ENCODE measurements around the gene ABI3BP. TPM values are rescaled to one million over a fixed set of nuclear protein-coding genes. Genes with fewer than 3 reads are reported as not detected.

ABI3BP gene
- total RNA-seq, 1 experiment from 2014 or later = not detected

DNA sequence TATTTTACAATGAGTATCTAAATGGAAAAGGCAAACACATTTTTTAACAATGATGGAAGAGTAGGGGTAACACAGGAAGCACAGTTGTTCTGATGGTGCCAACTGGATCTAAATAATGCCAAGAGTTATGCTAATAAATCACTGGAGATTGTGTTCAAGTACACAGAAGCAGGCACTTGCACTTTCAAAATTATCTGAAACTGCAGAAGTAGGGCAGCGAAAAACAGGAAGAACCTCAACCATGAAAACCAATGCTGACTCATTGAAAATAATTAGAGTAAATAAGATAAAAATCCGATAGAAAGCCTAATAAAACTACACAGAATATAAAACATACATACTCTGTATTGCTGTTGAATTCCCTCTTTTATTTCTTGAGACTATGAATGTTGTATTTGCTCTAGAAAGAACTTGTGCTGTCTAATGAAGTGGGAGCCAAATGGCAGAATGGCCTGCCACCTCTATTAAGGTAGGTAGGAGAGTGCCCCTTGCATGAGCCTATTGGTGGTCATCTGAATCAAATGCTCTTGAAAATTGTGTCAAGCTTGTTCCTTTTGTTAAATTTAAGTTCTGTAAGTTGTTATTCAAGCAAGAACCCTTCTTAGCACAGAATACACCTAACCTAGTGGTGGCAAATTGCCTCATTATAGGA lies 93.7 kb downstream of the ABI3BP start:
- DNase-seq (ENCODE audit: low spot score) = no peak
- in situ Hi-C loops (cut with HindIII; ENCODE audit: low sequenced_read_pairs) = no loop called here

DNA sequence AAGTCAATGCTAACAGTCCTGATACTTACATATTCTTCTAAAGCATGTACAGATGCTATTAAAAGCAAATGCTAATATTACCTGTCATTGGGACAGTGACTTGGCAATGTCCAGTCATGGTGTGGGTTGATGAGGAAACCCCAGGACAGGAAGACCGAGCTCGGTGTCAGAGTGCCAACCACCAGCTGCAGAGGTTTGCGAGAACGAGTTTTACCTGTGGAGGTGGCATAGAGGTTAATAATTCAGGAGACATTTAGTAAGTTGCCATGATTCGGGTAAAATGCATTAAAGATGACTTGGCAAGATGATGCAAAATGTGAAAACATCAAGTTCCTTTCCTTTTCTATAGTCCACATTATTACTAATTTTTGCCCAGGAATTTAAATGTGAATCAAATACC lies 94.5 kb downstream of the ABI3BP start:
- in situ Hi-C loops (cut with HindIII; ENCODE audit: low sequenced_read_pairs) = no loop called here
- DNase-seq (ENCODE audit: low spot score) = no peak

DNA sequence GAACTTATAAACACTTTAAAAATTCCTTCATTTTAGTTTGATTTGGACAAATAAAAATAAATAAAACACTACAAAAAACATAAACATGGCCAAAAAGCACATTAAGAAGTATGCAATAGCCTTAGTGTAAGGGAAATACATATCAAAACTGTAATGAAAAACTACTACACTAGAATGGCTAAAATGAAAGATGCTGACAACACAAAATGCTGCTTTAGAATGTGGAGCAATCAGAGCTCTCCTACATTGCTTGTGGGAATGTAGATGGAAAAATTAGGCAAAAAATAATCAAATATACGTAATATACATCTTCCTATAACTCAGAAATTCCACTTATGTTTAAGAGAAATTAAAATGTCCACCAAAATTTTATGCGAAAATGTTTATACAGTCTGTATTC lies 96.2 kb downstream of the ABI3BP start:
- DNase-seq (ENCODE audit: low spot score) = no peak
- in situ Hi-C loops (cut with HindIII; ENCODE audit: low sequenced_read_pairs) = no loop called here

DNA sequence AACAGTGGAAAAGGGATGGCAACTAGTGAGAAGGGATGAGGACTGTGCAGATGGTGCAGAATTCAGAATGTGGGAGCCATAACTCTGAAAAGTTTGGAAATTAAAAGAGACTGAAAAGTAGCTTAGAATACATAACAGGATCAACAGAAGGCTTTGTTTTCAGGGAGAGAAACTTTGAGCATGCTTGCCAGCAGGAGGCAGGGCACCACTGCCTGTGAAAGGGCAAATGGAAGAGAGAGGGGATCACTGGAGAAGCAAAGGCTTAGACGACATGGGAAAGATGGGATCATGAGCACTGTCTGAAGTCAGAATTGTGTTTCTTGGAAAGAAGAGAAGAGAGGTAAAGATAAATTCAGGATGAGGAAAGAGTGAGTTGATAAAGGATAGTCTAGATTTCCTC lies 99.6 kb downstream of the ABI3BP start:
- in situ Hi-C loops (cut with HindIII; ENCODE audit: low sequenced_read_pairs) = no loop called here
- DNase-seq (ENCODE audit: low spot score) = no peak

GRCh38 chr3:100893108-100893507 lies 100.1 kb downstream of the ABI3BP start:
- in situ Hi-C loops (cut with HindIII; ENCODE audit: low sequenced_read_pairs) = no loop called here
- DNase-seq (ENCODE audit: low spot score) = no peak

- DNase-seq (ENCODE audit: low spot score) = no peak
- in situ Hi-C loops (cut with HindIII; ENCODE audit: low sequenced_read_pairs) = no loop called here
These were observed 101.4 kb downstream of the ABI3BP start for GRCh38 chr3:100891827-100892226.

DNA sequence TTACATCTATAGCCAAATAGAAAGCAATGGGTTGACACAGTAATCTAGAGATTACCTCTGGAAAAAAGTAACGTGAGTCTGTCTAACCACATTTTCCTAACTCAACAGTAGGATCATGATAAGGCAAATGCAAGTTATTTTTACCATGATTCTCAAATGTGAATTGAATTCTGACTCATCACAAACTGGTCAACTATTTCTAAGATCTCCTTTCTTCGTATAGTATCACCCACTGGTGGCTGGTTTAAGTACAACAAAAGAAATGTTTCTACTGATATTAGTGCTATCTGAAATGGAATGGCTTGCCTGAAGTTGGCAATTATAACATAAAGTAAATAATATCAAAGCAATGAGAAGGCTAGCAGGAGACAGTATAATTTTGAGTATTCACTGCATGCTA lies 102.2 kb downstream of the ABI3BP start:
- no peak for DNase-seq (ENCODE audit: low spot score)
- in situ Hi-C loops (cut with HindIII; ENCODE audit: low sequenced_read_pairs) = no loop called here

- in situ Hi-C loops (cut with HindIII; ENCODE audit: low sequenced_read_pairs) = no loop called here
- no peak for DNase-seq (ENCODE audit: low spot score)
These were observed 104.3 kb downstream of the ABI3BP start for GRCh38 chr3:100888881-100889280.

DNA sequence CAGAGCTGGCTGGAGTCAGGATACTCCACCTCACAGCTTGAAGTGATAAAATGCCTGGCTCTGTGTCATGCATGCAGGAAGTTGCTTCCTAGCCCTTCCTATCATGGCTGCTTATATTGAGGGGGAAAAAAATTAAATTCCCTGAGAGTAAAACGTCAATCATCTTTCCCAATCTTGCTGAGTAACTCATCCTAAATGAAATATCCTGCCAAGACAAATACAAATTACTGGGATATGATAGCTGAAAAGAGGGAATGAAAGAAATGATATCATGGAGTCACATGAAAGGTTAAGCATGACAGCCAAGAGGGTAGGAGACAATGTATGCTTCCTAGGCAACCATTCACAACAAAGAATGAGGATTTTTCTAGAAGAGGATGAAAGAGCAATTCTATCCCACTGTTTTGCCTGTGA lies 110.6 kb downstream of the ABI3BP start:
- in situ Hi-C loops (cut with HindIII; ENCODE audit: low sequenced_read_pairs) = no loop called here
- DNase-seq (ENCODE audit: low spot score) = no peak

- in situ Hi-C loops (cut with HindIII; ENCODE audit: low sequenced_read_pairs) = no loop called here
- no peak for DNase-seq (ENCODE audit: low spot score)
These were observed 112.4 kb downstream of the ABI3BP start for GRCh38 chr3:100880845-100881244.

GRCh38 chr3:100880072-100880471 lies 113.1 kb downstream of the ABI3BP start:
- peak; percentile 36 for DNase-seq (ENCODE audit: low spot score)
- in situ Hi-C loops (cut with HindIII; ENCODE audit: low sequenced_read_pairs) = no loop called here

DNA sequence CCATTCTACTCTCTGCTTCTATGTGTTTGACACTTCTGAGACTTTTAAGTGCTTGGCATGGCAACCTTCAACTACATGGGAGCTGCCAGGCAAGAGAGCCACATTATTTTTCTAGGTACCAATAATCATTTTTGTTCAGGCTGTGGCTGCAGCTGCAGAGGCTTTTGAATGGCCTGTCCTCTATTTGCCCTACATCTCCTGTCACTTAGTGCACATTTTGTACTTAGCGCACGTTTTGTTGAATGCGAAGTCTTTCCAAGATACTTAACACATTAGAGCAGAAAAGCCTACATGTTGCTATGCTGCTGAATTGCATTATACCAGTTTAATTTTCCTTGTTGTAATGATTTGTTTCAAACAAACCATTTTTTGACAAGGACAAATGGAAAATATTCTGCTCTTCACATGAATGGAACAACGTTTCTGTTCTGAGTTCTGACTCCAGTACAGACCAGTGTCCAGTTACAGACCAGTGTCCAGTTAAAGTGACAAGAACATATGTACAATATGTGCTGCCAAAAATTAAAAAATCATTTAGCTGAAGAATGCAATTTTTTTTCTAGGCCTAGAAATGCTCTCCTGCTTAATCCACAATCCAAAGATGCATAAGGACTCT lies 113.9 kb downstream of the ABI3BP start:
- DNase-seq (ENCODE audit: low spot score) = no peak
- in situ Hi-C loops (cut with HindIII; ENCODE audit: low sequenced_read_pairs) = no loop called here

GRCh38 chr3:100877286-100877685 lies 115.9 kb downstream of the ABI3BP start:
- DNase-seq (ENCODE audit: low spot score) = no peak
- in situ Hi-C loops (cut with HindIII; ENCODE audit: low sequenced_read_pairs) = no loop called here

DNA sequence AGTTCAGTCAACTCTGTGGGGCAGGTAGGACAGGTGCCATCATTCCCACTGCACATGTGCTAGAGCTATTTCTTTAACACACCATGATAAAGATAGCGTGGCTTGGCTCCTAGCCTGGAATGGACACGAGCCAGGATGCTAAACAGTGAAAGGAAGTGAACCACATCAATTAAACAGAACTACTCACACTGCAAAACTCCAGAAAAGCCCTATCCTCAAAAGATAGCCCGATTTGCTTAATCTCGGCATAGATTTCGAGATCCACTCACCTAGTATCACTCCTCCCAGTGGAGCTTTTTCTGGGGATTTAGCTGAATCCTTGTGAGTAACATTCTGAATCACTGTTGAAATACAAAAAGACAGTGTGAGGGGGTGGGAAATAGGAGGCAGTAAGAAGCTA lies 118.0 kb downstream of the ABI3BP start:
- no peak for DNase-seq (ENCODE audit: low spot score)
- in situ Hi-C loops (cut with HindIII; ENCODE audit: low sequenced_read_pairs) = no loop called here

DNA sequence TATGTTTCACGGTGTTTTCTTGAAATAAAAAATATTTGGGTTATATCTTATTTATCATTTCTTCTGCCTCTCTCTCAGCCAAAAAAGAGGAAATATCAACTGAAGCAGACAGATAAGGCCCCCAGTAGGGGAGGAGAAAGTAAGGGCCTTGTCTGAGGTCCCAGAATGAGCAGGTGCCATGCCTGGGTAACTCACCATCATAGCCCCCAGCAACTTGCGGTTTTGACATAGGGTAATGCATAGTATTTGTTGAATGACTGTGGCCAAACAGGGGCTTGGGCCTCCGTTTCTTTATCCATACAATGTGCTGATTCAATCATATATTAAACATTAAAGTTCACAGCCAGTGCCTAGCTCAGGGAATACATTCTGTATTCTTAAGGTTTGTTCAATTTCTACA lies 119.6 kb downstream of the ABI3BP start:
- in situ Hi-C loops (cut with HindIII; ENCODE audit: low sequenced_read_pairs) = no loop called here
- DNase-seq (ENCODE audit: low spot score) = no peak

- DNase-seq (ENCODE audit: low spot score) = no peak
- in situ Hi-C loops (cut with HindIII; ENCODE audit: low sequenced_read_pairs) = no loop called here
These were observed 121.9 kb downstream of the ABI3BP start for GRCh38 chr3:100871306-100871705.

GRCh38 chr3:100869787-100870186 lies 123.4 kb downstream of the ABI3BP start:
- in situ Hi-C loops (cut with HindIII; ENCODE audit: low sequenced_read_pairs) = no loop called here
- no peak for DNase-seq (ENCODE audit: low spot score)

GRCh38 chr3:100868894-100869293 lies 124.3 kb downstream of the ABI3BP start:
- in situ Hi-C loops (cut with HindIII; ENCODE audit: low sequenced_read_pairs) = no loop called here
- no peak for DNase-seq (ENCODE audit: low spot score)

DNA sequence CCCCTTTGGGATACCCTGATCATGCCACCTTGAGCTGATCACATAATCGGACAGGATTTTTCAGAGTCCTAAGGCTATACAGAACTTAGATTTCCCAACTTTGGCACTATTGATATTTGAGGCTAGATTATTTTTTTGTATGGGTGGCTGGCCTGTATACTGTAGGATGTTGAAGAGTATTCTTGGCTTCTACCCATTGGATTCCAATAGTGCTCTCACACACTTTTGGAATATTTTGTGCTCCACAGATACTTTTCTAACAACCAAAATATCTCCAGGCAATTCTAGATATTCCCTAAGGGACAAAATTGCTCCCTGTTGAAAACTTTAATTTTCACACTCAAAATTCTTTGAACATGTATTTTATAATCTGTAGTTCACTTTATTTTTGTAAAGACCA lies 125.1 kb downstream of the ABI3BP start:
- in situ Hi-C loops (cut with HindIII; ENCODE audit: low sequenced_read_pairs) = no loop called here
- no peak for DNase-seq (ENCODE audit: low spot score)

GRCh38 chr3:100865442-100865841 lies 127.8 kb downstream of the ABI3BP start:
- in situ Hi-C loops (cut with HindIII; ENCODE audit: low sequenced_read_pairs) = no loop called here
- no peak for DNase-seq (ENCODE audit: low spot score)

All from G401 (cell line).